ENCODE data around the gene LACRT. TPM values are rescaled to one million over a fixed set of nuclear protein-coding genes. Genes with fewer than 3 reads are reported as not detected.

Gene LACRT
- total and polyA plus RNA-seq, 2 of the 8 experiments (the other 6 are each of a cell fraction or from before 2014, with no cell fraction given) = not detected

DNA sequence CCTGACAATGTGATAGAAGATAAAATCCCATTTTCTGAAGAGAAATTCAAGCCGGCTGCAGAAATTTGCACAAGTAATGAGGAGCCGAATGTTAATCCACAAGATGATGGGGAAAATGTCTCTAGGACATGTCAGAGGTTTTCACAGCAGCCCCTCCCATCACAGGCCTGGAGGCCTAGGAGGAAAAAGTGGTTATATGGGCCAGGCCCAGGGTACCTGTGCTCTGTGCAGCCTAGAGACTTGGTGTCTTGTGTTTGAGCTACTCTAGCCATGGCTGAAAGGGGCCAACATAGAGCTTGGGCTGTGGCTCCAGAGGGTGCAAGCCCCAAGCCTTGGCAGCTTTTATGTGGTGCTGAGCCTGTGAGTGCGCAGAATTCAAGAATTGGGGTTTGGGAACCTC, 7.4 kb downstream of the LACRT start:
- no peaks in the 10 kb centered on the region for H3K79me1 ChIP-seq (ENCODE audit: low read depth, low read length)
- H2AFZ ChIP-seq (ENCODE audit: low read length) = no peak overlapping the region
- WGBS, 2 experiments (ENCODE audit: extremely low coverage in 1 of 2, insufficient coverage in 1 of 2, insufficient read length in 1 of 2, insufficient replicate concordance in 2 of 2, low coverage in 1 of 2, low lambda C conversion rate in 2 of 2, missing lambda C conversion rate in 1 of 2) = 80% methylated on average over 3 of the region's 3 CpGs; no CpG with 5 or more reads in 1 of the 2 experiments
- H3K79me2 ChIP-seq (ENCODE audit: control insufficient read depth in 1 of 2, insufficient read depth in 2 of 2, low read length in 2 of 2) = no peaks in the 10 kb centered on the region
- H3K4me2 ChIP-seq (ENCODE audit: insufficient read depth in 1 of 2, low read depth in 2 of 2, low read length in 2 of 2) = no peak overlapping the region
- ChIA-PET CTCF (ENCODE audit: partially characterized antibody) (interaction anchor here (3.3 kb wide), 1 partner anchor 31 kb away, joined by 9 read pairs; no protein-coding TSS in a partner anchor), POLR2A (ENCODE audit: partially characterized antibody) (no interaction called here)
- TF ChIP-seq TBP (IDR thresholded peaks at IDR 0.05; ENCODE audit: low read depth, low read length) = no peak
- TF ChIP-seq YY1 (IDR thresholded peaks at IDR 0.05; ENCODE audit: low read depth, low read length) = no peak
- TF ChIP-seq ASH2L (IDR thresholded peaks at IDR 0.05; ENCODE audit: low read length) = no peak
- H3K4me3 ChIP-seq (ENCODE audit: extremely low read depth in 1 of 4, insufficient read depth in 2 of 4, low read depth in 3 of 4, low read length in 4 of 4) = no peak overlapping the region
- H3K9me3 ChIP-seq (ENCODE audit: insufficient read depth in 2 of 2, low read depth in 1 of 2, low read length in 1 of 2) = peaks cover 16 to 20% of the 10 kb centered on the region in 2 experiments
- H4K5ac ChIP-seq (ENCODE audit: insufficient read length, low read depth, low read length) = no peak overlapping the region
- no peak overlapping the region for H2AK5ac ChIP-seq (ENCODE audit: low read depth, low read length)
- H2BK5ac ChIP-seq (ENCODE audit: low read depth, low read length) = no peak overlapping the region
- H3K56ac ChIP-seq (replicated peaks; ENCODE audit: insufficient read length, low read depth, low read length) = no peak overlapping the region
- no peak overlapping the region for H2BK120ac ChIP-seq (replicated peaks; ENCODE audit: low read depth, low read length)
- H4K8ac ChIP-seq (ENCODE audit: extremely low read depth, insufficient read depth, low read length) = no peak overlapping the region
- no peaks in the 10 kb centered on the region for H3K27me3 ChIP-seq (replicated peaks in 1 of 4; ENCODE audit: control insufficient read depth in 3 of 4, extremely low read depth in 1 of 4, insufficient read depth in 3 of 4, low read length in 3 of 4)
- no peak overlapping the region for H3K27ac ChIP-seq (ENCODE audit: low read depth, low read length)
- DNase-seq (ENCODE audit: low read depth in 1 of 2, low spot score in 2 of 2) (no peak), FAIRE-seq (no peak)
- no peaks in the 10 kb centered on the region for H3K36me3 ChIP-seq (ENCODE audit: control insufficient read depth in 2 of 4, insufficient read depth in 4 of 4, low read length in 3 of 4)
- no peak overlapping the region for H4K91ac ChIP-seq (replicated peaks; ENCODE audit: insufficient read length, low read length)
- no peak overlapping the region for H3K14ac ChIP-seq (ENCODE audit: insufficient read length)
- H3K4me1 ChIP-seq (replicated peaks in 1 of 4; ENCODE audit: control insufficient read depth in 3 of 4, insufficient read depth in 4 of 4, low read length in 3 of 4) = no peaks in the 10 kb centered on the region
- no peak overlapping the region for H3K4ac ChIP-seq (replicated peaks; ENCODE audit: insufficient read length, low read depth, low read length)
- H2BK20ac ChIP-seq (ENCODE audit: low read length) = no peak overlapping the region
- no peak overlapping the region for H3K9ac ChIP-seq (replicated peaks in 1 of 4; ENCODE audit: extremely low read depth in 1 of 4, low read depth in 3 of 4, low read length in 3 of 4)
- H3K18ac ChIP-seq (ENCODE audit: extremely low read depth, low read length) = no peak overlapping the region
- H3K23ac ChIP-seq (ENCODE audit: insufficient read length) = no peak overlapping the region
- no peak overlapping the region for H2BK15ac ChIP-seq (ENCODE audit: low read length)
- H2BK12ac ChIP-seq (ENCODE audit: low read depth, low read length) = no peak overlapping the region
- no peaks in the 10 kb centered on the region for H4K20me1 ChIP-seq (replicated peaks in 1 of 2; ENCODE audit: control insufficient read depth in 1 of 2, insufficient read depth in 2 of 2, low read length in 2 of 2)
- no peaks in the 10 kb centered on the region for H3K23me2 ChIP-seq (ENCODE audit: low read depth, low read length)

Data from H1 (cell line).